Stimulated activated naive CD8-positive, alpha-beta T cell treated with anti-CD3 and anti-CD28 coated beads, Interleukin-15, amount 100 ng/mL, for 72 hours (primary cell): Measurements from ENCODE around the gene MAP2K1.

ENCODE experiments used
- ATAC-seq: fragments of 150-1000 bp; cut with Tn5 transposase; 2 replicates; pipeline ENCODE4 v1.10.0; 2021; ENCODE audit warnings: mild to moderate bottlenecking, moderate library complexity
- DNase-seq, 2 donors: peaks; one replicate each; pipeline ENCODE4 v3.0.0; 2021 to 2022
- H3K27ac Mint-ChIP-seq, 2 donors: one replicate each; pipeline ENCODE4 v1.8.0; 2022; ENCODE audit warnings: mild to moderate bottlenecking in 2 of 2, mixed read lengths in 2 of 2, moderate library complexity in 2 of 2
- H3K27me3 Mint-ChIP-seq: one replicate; pipeline ENCODE4 v1.8.0; 2022; ENCODE audit warnings: mixed read lengths
- H3K4me1 Mint-ChIP-seq: one replicate; pipeline ENCODE4 v1.8.0; 2022; ENCODE audit warnings: mild to moderate bottlenecking, mixed read lengths
- H3K4me3 Mint-ChIP-seq, 2 donors: one replicate each; pipeline ENCODE4 v1.8.0; 2022; ENCODE audit warnings: mild to moderate bottlenecking in 2 of 2, mixed read lengths in 2 of 2, moderate library complexity in 1 of 2
- H3K9me3 Mint-ChIP-seq, 2 donors: one replicate each; pipeline ENCODE4 v1.8.0; 2022; ENCODE audit warnings: mixed read lengths in 2 of 2

The MAP2K1 gene

DNA sequence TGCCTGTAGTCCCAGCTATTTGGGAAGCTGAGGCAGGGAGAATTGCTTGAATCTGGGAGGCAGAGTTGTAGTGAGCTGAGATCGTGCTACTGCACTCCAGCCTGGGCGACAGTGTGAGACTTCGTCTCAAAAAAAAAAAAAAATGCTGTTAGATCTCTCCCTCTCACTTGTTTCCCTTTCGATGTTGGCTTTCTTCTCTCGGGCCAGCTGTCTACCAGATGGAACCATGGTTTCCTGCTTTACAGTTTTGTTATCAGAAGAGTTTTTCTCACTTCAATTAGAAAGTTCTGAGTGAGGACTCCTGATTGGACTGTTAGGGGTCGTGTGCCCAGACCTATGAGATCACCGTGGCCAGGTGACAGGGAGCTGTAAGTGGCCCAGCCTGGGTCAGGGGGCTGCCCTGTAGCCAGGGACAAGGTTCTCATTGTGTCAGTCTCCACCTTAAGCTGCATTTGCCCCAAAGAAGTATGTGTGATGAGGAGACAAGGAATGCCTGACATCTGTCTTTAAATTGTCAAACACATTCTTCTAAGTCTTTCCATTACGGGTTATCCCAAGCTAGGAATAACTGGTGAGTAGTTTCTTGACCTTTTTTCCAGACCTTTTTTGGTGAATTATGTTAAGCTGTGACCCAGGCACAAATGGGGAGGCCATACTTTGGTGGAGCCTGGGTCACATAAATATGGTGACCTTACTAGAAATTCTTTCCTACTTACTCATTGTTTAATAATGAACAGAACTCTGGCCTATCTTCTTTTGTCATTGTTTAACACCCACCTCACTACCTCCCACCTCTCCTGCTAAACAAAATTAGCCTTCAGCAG, 85.7 kb downstream of the MAP2K1 start:
- ATAC-seq: peak; percentile 97
- peak; percentile 17 to 65 for DNase-seq
- Mint-ChIP-seq H3K9me3 (no peaks in the 10 kb centered on the region), H3K4me3 (peak overlapping the region; percentile 63 to 74), H3K27me3 (no peaks in the 10 kb centered on the region), H3K27ac (peak overlapping the region; percentile 89 to 94), H3K4me1 (peaks cover 62% of the 10 kb centered on the region)

DNA sequence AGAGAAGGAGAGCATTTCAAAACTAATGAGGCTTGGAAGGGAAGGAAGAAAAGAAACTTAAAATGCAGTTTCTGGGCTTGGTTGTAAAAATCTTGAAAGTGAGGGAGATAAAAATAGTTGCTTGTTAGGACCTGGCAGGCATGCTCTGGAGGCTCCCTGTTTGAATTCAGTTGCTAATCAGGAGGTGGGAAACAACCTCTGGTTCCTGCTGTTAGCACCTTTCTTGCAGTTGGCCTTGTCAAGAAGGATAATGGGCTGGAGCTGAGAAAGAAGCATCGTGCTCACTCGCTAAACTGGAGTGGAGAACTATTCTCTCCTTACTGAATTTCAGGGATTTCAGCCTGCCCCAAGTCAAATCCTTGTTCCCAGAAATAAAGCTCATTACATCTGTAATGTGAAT, 87.4 kb downstream of the MAP2K1 start:
- H3K4me1 Mint-ChIP-seq: peaks cover 62% of the 10 kb centered on the region

DNA sequence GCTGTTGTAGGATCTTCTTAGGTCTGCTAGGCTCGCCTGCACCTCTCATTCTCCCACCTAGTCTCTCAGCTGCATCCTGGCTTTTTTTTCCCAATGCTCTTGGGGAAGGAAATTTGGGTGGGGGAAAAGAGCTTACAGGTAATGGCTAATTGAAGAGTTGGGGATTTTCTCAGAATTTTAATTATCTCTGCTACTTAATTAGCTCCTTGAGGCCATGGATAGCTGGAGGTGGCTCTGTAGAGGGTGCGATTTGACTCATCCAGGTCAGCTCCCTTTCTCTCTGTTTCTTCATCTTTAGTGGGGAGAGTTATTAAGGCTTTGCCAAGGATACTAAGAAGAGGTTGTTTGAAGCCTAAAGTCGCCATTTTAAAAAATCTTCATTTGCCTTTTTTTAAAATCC, 88.3 kb downstream of the MAP2K1 start:
- Mint-ChIP-seq H3K27me3 (no peaks in the 10 kb centered on the region), H3K4me1 (peaks cover 56% of the 10 kb centered on the region)
- ATAC-seq: no peak

More for the DNA sequence above, 87.4 kb downstream of the MAP2K1 start:
- no peak for DNase-seq
- no peak for ATAC-seq
- no peaks in the 10 kb centered on the region for H3K9me3 Mint-ChIP-seq
- H3K27me3 Mint-ChIP-seq: no peaks in the 10 kb centered on the region
- no peak overlapping the region for H3K4me3 Mint-ChIP-seq
- H3K27ac Mint-ChIP-seq: no peak overlapping the region

DNA sequence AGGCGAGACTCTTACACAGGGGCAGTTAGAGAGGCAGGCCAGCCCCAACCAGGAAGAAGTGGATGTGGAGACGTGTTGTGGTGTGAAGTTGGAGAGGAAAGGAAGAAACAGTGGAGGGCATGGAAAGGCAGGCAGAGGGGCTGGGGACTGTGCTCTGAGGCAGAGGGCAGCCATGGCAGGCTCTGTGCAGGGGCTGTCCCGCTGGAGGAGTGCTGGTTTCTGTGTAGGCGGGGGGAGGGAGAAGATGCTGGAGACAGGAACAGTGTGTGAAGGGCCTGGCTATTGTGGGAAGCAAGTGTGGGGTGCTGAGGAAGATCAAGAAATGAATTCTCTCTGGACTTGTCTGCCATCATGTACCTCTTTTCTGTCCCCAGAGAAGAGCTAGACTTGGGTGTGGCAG, 89.8 kb downstream of the MAP2K1 start:
- Mint-ChIP-seq H3K4me1 (peaks cover 40% of the 10 kb centered on the region), H3K27ac (peak overlapping the region; percentile 87 to 91), H3K4me3 (no peak overlapping the region), H3K9me3 (no peaks in the 10 kb centered on the region), H3K27me3 (no peaks in the 10 kb centered on the region)
- ATAC-seq (no peak), DNase-seq (no peak)

More for the DNA sequence above, 88.3 kb downstream of the MAP2K1 start:
- Mint-ChIP-seq H3K9me3 (no peaks in the 10 kb centered on the region), H3K27ac (no peak overlapping the region), H3K4me3 (no peak overlapping the region)
- no peak for DNase-seq

DNA sequence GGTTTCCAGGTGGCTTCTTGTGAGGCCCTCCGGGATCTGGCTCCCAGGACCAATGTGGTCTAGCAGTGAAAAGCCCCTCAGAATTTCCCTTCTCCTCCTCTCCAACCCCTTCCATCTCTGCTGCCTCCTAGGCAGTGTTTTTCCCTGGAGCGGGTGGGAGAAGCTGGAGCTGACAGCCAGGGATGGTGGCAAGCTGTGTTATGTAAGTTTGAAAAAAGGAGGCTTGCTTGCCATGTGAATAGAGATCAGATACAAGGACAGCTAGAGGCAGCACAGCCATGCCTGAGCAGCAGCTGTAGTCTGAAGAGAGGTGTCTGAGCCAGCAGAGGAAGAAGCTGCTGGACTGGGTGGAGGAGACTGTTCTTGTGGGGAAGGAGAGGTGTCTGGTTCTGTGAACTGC, 90.3 kb downstream of the MAP2K1 start:
- Mint-ChIP-seq H3K9me3 (no peaks in the 10 kb centered on the region), H3K4me3 (no peak overlapping the region), H3K4me1 (peaks cover 35% of the 10 kb centered on the region), H3K27ac (peak overlapping the region; percentile 2 to 87), H3K27me3 (no peaks in the 10 kb centered on the region)
- DNase-seq (no peak), ATAC-seq (no peak)

DNA sequence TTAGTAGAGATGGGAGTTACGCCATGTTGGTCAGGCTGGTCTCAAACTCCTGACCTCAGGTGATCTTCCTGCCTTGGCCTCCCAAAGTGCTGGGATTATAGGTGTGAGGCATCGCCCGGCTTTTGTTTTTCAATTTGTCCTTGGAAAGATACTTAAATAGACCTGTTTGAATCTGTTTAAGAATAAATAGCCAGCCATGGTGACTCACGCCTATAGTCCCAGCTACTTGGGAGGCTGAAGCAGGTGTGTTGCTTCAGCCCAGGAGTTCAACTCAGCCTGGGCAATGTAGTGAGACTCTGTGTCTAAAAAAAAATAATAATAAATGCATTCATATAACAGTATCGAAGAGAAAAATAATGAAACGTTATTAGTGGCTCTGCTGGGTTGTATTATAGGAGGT, 93.6 kb downstream of the MAP2K1 start:
- Mint-ChIP-seq H3K27ac (peak overlapping the region in 1 of 2 donors; percentile 8), H3K9me3 (no peaks in the 10 kb centered on the region), H3K4me3 (no peak overlapping the region), H3K27me3 (no peaks in the 10 kb centered on the region), H3K4me1 (peaks cover 20% of the 10 kb centered on the region)
- ATAC-seq (no peak), DNase-seq (no peak)

DNA sequence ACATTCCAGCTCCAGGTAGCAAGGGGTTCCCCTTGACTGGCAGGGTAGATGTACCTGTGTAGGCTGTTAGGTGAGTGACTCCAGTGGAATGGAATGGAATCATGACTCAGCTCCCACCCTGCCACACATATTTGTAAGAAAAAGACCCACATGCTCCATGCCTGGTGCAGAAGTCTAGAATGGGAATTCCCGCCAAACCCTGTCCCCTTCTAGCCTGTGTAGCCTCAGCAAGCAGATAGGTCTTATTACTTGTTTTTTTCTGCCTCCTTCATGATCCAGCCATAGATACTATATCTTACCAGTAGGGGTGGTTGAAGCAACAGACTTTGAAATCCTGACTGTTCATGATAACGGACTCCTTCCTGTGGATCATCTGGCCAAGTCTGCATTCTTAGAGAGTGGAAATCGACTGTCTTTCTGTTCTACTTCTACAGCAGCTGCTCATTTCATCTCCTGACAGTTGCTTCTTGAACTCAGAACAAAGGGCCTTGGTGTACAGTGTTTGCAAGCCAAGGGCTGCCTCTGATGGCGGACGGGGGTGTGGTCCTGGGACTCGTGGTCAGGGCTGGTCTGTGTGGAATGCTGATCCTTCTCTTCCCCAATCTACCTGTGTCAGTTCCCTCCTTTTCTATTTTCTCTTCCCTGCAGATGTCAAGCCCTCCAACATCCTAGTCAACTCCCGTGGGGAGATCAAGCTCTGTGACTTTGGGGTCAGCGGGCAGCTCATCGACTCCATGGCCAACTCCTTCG, 94.6 kb downstream of the MAP2K1 start:
- Mint-ChIP-seq H3K9me3 (no peaks in the 10 kb centered on the region), H3K27ac (peak overlapping the region in 1 of 2 donors; percentile 60), H3K4me3 (no peak overlapping the region), H3K27me3 (no peaks in the 10 kb centered on the region), H3K4me1 (peaks cover 10% of the 10 kb centered on the region)
- ATAC-seq: no peak
- DNase-seq: no peak

DNA sequence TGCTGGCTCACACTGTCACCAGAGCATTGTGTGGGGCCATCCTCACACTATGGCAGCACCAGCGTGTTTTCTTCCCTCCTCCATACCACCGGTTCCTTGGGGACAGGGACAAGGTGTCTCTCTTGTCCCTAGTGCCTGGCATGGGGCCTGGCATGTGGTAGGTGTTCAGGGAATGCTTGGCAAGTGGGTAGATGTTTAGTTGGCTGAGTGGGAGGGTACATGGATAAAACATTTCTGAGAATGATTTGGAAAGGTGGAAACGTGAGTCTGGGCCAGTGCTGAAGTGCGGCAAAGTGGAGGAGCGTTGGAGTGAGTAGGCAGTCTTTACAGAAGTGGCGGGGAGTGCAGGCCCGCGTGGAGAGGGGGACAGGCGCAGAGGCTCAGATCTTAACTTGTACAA, 95.8 kb downstream of the MAP2K1 start:
- Mint-ChIP-seq H3K27ac (peak overlapping the region in 1 of 2 donors; percentile 56), H3K4me3 (no peak overlapping the region), H3K9me3 (no peaks in the 10 kb centered on the region), H3K27me3 (no peaks in the 10 kb centered on the region), H3K4me1 (no peaks in the 10 kb centered on the region)
- ATAC-seq (no peak), DNase-seq (no peak)

DNA sequence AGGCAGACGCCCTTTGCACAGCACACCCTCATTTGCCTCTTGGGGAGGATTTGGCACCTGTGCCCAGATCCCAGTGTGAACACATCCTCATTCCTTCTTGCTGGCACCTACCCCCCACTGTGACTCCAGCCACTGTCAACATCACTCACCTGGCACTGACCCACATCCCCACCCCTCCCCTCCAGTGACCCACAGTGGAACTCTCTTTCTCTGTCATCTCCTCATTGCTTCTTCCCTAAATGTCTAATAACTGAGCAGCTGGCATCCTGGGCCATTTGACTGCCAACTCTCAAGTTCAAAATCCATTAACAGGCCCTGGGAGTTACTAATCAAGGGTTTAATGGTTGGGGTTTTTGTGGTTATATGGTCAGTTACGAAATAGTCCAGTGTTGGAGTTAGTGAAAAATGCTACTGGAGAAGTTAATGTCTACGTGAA, 96.4 kb downstream of the MAP2K1 start:
- ATAC-seq: no peak
- no peaks in the 10 kb centered on the region for H3K27me3 Mint-ChIP-seq
- H3K9me3 Mint-ChIP-seq: no peaks in the 10 kb centered on the region
- no peaks in the 10 kb centered on the region for H3K4me1 Mint-ChIP-seq
- peak overlapping the region in 1 of 2 donors; percentile 56 for H3K27ac Mint-ChIP-seq
- H3K4me3 Mint-ChIP-seq: no peak overlapping the region
- no peak for DNase-seq

DNA sequence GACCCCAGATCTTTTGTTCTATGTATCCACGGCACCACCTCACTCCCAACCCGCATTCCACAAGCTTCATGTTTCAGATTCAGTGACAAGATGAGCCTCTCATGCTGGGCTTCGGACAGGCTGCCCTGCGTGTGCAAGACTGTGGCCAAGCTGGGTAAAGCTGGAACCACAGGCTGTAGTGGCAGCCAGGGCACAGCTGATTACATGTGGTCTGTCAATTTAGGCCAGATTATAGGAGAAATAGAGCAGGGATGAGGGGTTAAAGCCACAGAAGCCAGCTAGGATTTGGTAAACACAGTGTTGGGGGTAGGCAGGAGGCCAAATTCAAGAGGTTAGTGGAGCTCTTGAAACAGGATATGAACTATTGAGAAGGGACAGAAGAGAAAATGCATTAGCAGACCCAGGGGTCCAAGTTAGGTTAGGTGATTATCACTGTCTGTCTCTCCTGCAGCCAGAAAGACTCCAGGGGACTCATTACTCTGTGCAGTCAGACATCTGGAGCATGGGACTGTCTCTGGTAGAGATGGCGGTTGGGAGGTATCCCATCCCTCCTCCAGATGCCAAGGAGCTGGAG, 97.9 kb downstream of the MAP2K1 start:
- no peak for ATAC-seq
- peak overlapping the region in 1 of 2 donors; percentile 60 for H3K27ac Mint-ChIP-seq
- no peaks in the 10 kb centered on the region for H3K27me3 Mint-ChIP-seq
- H3K9me3 Mint-ChIP-seq: no peaks in the 10 kb centered on the region
- no peak for DNase-seq
- H3K4me3 Mint-ChIP-seq: no peak overlapping the region
- H3K4me1 Mint-ChIP-seq: no peaks in the 10 kb centered on the region

DNA sequence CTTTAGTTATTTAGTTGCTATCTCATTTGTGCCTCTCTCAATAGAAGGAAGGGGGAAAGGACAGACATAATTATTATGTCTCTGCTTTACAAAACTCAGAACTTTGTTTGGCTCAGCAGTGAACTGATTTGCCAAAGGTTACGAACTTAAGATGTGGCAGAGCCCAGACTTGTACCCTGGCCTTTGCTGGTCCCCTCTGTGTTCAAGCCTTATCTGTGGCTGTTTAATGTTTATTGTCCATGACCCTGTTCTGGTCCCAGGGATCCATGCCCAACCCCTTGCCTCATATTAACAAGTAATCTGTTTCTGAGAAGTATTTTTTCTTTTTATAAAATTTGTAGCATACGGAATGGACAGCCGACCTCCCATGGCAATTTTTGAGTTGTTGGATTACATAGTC, 100.2 kb downstream of the MAP2K1 start:
- Mint-ChIP-seq H3K4me1 (no peaks in the 10 kb centered on the region), H3K9me3 (no peaks in the 10 kb centered on the region), H3K4me3 (no peak overlapping the region), H3K27ac (peak overlapping the region in 1 of 2 donors; percentile 49), H3K27me3 (no peaks in the 10 kb centered on the region)
- no peak for DNase-seq
- ATAC-seq: no peak

DNA sequence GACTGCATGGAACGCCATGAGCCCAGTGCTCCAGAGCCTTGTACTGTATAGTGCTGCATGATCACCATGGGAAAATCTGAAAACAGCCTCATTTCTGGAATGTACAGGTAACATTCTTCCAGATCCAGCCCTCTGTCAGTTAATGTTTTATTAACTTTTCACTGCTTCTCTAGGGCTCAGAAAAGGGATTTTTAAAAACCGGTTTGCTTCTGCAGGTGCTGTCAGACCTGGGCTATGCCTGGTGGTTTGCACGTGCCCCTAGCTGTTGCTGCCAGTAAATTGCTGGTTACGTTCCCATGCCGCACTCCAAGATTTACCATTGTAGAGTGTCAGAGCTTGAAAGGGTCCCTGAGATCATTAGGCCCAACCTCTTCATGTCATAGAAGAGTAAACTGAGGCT, 101.8 kb downstream of the MAP2K1 start:
- Mint-ChIP-seq H3K27me3 (no peaks in the 10 kb centered on the region), H3K4me1 (no peaks in the 10 kb centered on the region), H3K4me3 (no peak overlapping the region), H3K27ac (no peak overlapping the region), H3K9me3 (no peaks in the 10 kb centered on the region)
- ATAC-seq (no peak), DNase-seq (no peak)

DNA sequence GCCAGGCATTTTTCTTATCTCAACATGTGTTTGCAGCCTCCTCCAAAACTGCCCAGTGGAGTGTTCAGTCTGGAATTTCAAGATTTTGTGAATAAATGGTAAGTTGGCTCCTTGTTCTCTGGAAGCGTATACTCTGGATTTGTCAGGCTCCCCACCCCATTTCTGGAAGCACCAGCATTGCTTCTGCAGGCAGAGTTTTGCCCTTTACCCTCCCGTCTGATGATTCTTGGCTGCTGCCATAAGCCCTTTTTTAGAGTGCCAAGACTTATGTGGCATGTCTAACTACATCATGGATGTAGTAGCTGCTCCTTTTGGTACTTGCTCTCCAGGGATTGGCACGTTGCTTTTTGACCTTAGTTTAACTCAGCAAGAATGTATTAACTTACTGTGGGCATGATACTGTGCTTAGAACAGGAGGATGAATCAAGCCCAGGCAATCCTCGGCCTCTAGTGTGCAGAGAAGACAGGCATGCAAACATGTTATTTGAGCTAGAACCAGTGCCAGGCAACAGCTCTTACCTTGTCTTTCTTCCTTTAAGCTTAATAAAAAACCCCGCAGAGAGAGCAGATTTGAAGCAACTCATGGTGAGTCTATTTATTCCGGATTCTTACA, 102.6 kb downstream of the MAP2K1 start:
- DNase-seq (no peak), ATAC-seq (no peak)
- H3K4me1 Mint-ChIP-seq: peaks cover 3% of the 10 kb centered on the region
- no peaks in the 10 kb centered on the region for H3K27me3 Mint-ChIP-seq
- H3K4me3 Mint-ChIP-seq: no peak overlapping the region
- H3K27ac Mint-ChIP-seq: peak overlapping the region; percentile 1 to 51
- no peaks in the 10 kb centered on the region for H3K9me3 Mint-ChIP-seq

DNA sequence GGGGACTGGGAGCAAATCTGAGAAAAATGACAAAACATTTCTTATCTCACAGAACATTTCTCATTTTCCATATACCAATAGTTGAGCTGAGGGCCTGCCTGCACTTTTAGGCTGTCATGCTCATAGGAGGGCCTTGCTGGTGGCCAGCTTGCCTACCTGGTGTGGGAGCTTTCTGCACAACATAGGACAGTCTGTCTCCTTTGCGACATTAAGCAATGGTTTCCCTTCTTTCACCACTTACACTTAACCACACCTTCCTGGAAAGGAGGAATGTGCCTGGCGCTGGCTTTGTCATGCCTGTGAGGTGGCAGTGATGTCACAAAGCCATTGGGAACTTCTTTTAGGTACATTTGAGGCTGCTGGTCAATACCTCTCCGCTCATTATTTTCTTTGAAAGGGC, 105.1 kb downstream of the MAP2K1 start:
- DNase-seq (no peak), ATAC-seq (no peak)
- no peak overlapping the region for H3K4me3 Mint-ChIP-seq
- H3K27me3 Mint-ChIP-seq: no peaks in the 10 kb centered on the region
- no peaks in the 10 kb centered on the region for H3K9me3 Mint-ChIP-seq
- H3K27ac Mint-ChIP-seq: peak overlapping the region; percentile 49 to 60
- H3K4me1 Mint-ChIP-seq: peaks cover 21% of the 10 kb centered on the region

DNA sequence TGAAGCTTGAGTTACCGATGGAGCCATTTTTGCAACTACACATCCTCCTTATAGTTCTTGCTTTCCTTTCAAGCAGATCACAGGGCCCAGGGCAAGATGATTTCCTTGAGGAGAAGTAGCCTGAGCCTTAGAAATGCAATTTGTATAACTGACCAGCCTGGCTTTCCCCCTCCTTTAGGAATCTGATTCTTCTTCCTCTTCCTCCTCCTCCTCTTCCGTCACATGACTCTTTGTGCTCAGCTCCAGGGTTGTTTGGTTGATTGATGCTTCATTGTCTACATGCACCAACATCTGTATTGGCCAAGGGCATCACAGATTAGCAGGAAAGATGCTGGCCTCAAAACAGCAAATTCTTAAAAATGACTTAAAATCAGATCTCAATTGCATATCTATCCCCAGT, 107.5 kb downstream of the MAP2K1 start:
- Mint-ChIP-seq H3K27ac (no peak overlapping the region), H3K4me3 (no peak overlapping the region), H3K4me1 (peaks cover 36% of the 10 kb centered on the region), H3K9me3 (no peaks in the 10 kb centered on the region), H3K27me3 (no peaks in the 10 kb centered on the region)
- ATAC-seq: no peak
- no peak for DNase-seq
